Measurements from ENCODE around the gene WIPI1.

DNA sequence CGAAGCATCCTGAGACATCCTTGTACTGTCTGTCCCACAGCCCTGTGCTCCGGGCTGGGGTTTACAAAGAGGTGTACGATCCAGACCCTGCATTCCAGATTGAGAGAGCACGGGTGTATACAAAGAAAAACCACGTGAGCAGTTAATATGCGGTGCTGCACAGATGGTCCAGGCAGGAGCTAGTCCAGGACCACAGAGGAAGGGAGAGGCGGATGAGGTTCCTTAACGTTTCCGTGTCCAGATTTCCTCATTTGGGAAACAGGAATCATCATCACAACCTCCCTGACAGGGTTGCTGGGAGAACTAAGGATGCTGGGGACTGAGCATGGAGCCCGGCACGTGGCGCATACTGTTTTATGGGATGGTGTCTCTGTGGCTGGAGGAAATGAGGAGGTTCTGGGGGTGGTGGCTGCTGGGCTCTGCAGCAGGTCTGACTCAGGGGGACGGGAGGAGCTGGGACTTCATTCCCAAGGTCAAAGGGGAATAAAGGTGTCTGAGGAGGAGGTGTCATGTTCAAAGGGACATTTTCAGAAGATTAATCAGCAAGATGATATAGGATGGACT lies 26.2 kb downstream of the WIPI1 start:
- TF ChIP-seq, protein P1, sequence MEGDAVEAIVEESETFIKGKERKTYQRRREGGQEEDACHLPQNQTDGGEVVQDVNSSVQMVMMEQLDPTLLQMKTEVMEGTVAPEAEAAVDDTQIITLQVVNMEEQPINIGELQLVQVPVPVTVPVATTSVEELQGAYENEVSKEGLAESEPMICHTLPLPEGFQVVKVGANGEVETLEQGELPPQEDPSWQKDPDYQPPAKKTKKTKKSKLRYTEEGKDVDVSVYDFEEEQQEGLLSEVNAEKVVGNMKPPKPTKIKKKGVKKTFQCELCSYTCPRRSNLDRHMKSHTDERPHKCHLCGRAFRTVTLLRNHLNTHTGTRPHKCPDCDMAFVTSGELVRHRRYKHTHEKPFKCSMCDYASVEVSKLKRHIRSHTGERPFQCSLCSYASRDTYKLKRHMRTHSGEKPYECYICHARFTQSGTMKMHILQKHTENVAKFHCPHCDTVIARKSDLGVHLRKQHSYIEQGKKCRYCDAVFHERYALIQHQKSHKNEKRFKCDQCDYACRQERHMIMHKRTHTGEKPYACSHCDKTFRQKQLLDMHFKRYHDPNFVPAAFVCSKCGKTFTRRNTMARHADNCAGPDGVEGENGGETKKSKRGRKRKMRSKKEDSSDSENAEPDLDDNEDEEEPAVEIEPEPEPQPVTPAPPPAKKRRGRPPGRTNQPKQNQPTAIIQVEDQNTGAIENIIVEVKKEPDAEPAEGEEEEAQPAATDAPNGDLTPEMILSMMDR (conservative IDR thresholded peaks at IDR 0.05; ENCODE audit: low read depth, low read length): no peak
- no peak for TF ChIP-seq EZH2 (IDR thresholded peaks at IDR 0.05; ENCODE audit: borderline replicate concordance, low read depth, low read length, poor library complexity, severe bottlenecking)

Measured in A673 (cell line).